ENCODE measurements around the gene PPFIA4. TPM values are rescaled to one million over a fixed set of nuclear protein-coding genes. Genes with fewer than 3 reads are reported as not detected.

Gene PPFIA4
- total and polyA plus RNA-seq, 8 donors: 0.09 to 0.82 (median 0.36) TPM

GRCh38 chr1:203090421-203091198, 64.3 kb downstream of the PPFIA4 start:
- TF ChIP-seq CTCF (IDR thresholded peaks at IDR 0.05): no peak
- intact Hi-C loops (cut with DNase I): no loop called here
- Histone ChIP-seq H3K27ac (no peak overlapping the region), H3K9me3 (no peaks in the 10 kb centered on the region), H3K27me3 (no peaks in the 10 kb centered on the region), H3K36me3 (no peaks in the 10 kb centered on the region), H3K4me1 (no peaks in the 10 kb centered on the region), H3K4me3 (no peak overlapping the region)
- no peak for DNase-seq
- no peak for FAIRE-seq
- 65 to 69% methylated on average over 6 of the region's 6 CpGs for WGBS, 2 donors
- ATAC-seq: no peak

DNA sequence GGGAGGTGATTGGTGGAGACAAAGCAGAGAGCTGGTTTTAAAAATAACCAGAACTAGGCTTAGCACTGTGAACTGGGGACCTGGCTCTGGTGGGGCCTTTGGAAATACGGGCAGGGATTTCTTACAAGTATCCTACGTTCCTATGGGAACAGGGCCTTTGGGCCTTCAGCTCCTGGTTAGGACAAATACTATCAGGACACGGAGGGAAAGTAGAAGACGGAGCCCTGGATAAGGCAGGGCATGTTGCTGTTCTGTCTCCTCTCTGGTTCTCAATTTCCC, 64.8 kb downstream of the PPFIA4 start:
- FAIRE-seq: no peak

DNA sequence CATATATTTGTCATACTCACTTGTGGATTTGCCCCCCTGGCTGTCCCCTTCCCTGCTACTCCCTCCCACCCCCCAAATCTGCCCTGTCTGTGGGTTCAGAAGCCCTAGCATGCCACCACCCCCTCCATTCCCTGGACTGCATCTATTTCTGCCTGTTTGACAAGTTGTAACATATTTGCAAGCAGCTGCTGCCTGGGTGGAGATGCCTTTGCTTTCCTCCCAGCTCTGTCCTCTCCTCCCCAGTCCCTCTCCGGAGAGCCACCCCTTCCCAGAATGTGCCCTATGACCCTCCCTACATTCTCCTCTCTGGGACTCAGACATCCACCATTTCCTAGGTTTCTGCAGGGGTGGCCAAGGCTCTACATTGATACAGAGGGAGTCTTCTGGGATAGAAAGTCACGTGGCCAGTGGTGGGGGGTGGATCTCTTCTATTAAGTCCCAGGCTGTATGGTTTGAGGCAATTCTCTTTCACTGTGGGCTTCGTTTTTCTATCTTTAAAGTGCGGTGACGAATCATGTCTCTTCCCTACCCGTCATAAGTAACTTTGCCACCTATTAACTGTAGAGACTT, 65.6 kb downstream of the PPFIA4 start:
- no peaks in the 10 kb centered on the region for H3K36me3 ChIP-seq
- FAIRE-seq (no peak), ATAC-seq (no peak), DNase-seq (no peak)
- TF ChIP-seq CTCF (IDR thresholded peaks at IDR 0.05): no peak
- intact Hi-C loops (cut with DNase I): no loop called here
- no peak overlapping the region for H3K4me3 ChIP-seq
- H3K9me3 ChIP-seq: no peaks in the 10 kb centered on the region
- H3K27ac ChIP-seq: no peak overlapping the region
- 56 to 58% methylated on average over 6 of the region's 6 CpGs for WGBS, 2 donors
- no peaks in the 10 kb centered on the region for H3K4me1 ChIP-seq
- no peaks in the 10 kb centered on the region for H3K27me3 ChIP-seq

More for the DNA sequence above, 64.8 kb downstream of the PPFIA4 start:
- no peak for TF ChIP-seq CTCF (IDR thresholded peaks at IDR 0.05)
- 57 to 92% methylated on average over 4 of the region's 4 CpGs for WGBS, 2 donors
- H3K27me3 ChIP-seq: no peaks in the 10 kb centered on the region
- H3K27ac ChIP-seq: no peak overlapping the region
- intact Hi-C loops (cut with DNase I): no loop called here
- no peak overlapping the region for H3K4me3 ChIP-seq
- H3K4me1 ChIP-seq: no peaks in the 10 kb centered on the region
- DNase-seq (no peak), ATAC-seq (no peak)
- H3K9me3 ChIP-seq: no peaks in the 10 kb centered on the region
- no peaks in the 10 kb centered on the region for H3K36me3 ChIP-seq

DNA sequence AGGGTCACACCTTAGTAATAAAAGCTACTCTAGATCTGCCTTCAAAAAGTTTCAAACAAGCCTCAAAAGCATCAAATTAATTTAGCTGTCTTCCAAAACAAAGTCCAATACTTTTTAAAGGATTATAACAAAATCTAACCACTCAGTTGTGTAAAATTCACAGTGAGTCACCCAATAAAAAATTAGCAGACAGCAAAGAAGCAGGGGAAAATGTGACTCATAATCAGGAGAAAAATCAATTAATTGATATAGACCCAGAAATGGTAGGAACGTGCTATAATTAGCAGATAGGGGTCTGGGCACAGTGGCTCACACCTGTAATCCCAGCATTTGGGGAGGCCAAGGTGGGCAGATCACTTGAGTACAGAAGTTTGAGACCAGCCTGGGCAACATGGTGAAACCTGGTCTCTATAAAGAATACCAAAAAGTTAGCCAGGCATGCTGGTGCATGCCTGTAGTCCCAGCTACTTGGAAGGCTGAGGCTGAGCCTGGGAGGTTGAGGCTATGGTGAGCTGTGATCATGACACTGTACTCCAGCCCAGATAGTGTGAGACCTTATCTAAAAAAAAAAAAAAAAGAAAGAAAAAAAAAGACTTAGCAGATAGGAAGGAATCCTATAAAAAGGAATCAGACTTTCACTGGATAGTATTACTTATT, 67.6 kb downstream of the PPFIA4 start:
- no peak for ATAC-seq
- H3K4me1 ChIP-seq: no peaks in the 10 kb centered on the region
- H3K9me3 ChIP-seq: no peaks in the 10 kb centered on the region
- no peak for TF ChIP-seq CTCF (IDR thresholded peaks at IDR 0.05)
- H3K4me3 ChIP-seq: no peak overlapping the region
- 41 to 43% methylated on average over 1 of the region's 1 CpG for WGBS, 2 donors
- no peak for FAIRE-seq
- H3K27me3 ChIP-seq: no peaks in the 10 kb centered on the region
- no peak for DNase-seq
- H3K27ac ChIP-seq: no peak overlapping the region
- no peaks in the 10 kb centered on the region for H3K36me3 ChIP-seq
- intact Hi-C loops (cut with DNase I): no loop called here
